GM12874 (cell line): ENCODE measurements around the gene RAB11FIP4.

ENCODE experiments used
- CTCF ChIP-seq: IDR thresholded peaks from 2 replicates; pipeline ENCODE4 v1.5.1; 2011; ENCODE audit warnings: low read depth, mild to moderate bottlenecking, control low read depth, low read length, moderate library complexity; ENCODE audit not compliant: insufficient read depth

Gene RAB11FIP4

GRCh38 chr17:31549121-31549524 lies 157.6 kb downstream of the RAB11FIP4 start:
- TF ChIP-seq CTCF = no peak

- no peak for TF ChIP-seq CTCF
These were observed 158.3 kb downstream of the RAB11FIP4 start for GRCh38 chr17:31549525-31550388.

GRCh38 chr17:31550389-31551056 lies 159.0 kb downstream of the RAB11FIP4 start:
- TF ChIP-seq CTCF = no peak

GRCh38 chr17:31552568-31552967 lies 161.1 kb downstream of the RAB11FIP4 start:
- TF ChIP-seq CTCF = no peak

- no peak for TF ChIP-seq CTCF
These were observed 162.0 kb downstream of the RAB11FIP4 start for GRCh38 chr17:31553506-31553905.

- TF ChIP-seq CTCF = no peak
These were observed 163.5 kb downstream of the RAB11FIP4 start for GRCh38 chr17:31554930-31555329.

GRCh38 chr17:31556969-31557645 lies 165.6 kb downstream of the RAB11FIP4 start:
- no peak for TF ChIP-seq CTCF
